T-helper 17 cell (primary cell): ENCODE results near the gene TMEM108. TPM values are rescaled to one million over a fixed set of nuclear protein-coding genes. Genes with fewer than 3 reads are reported as not detected.

Experiments used
- ATAC-seq: fragments of 150-1000 bp; cut with Tn5 transposase; 2 replicates; pipeline ENCODE4 v1.10.0; 2021; ENCODE audit warnings: mild to moderate bottlenecking, moderate library complexity
- DNase-seq, 3 donors: peaks; one replicate each; pipeline versions ENCODE4 v3.0.0 to v3.0.0-alpha.2; 2020 to 2021
- H3K9me3 ChIP-seq: one replicate; pipeline ENCODE4 v1.7.0; 2013; ENCODE audit warnings: low read length, mild to moderate bottlenecking; ENCODE audit not compliant: control insufficient read depth, poor library complexity, severe bottlenecking
- H3K27ac Mint-ChIP-seq: one replicate; pipeline ENCODE4 v1.8.0; 2022; ENCODE audit warnings: mild to moderate bottlenecking, moderate library complexity, mixed read lengths
- H3K27me3 Mint-ChIP-seq: one replicate; pipeline ENCODE4 v1.8.0; 2022; ENCODE audit warnings: mixed read lengths
- H3K36me3 Mint-ChIP-seq: one replicate; pipeline ENCODE4 v1.8.0; 2022; ENCODE audit warnings: low read depth, mixed read lengths
- H3K4me1 Mint-ChIP-seq: one replicate; pipeline ENCODE4 v1.8.0; 2022; ENCODE audit warnings: mild to moderate bottlenecking, mixed read lengths
- H3K4me3 Mint-ChIP-seq: one replicate; pipeline ENCODE4 v1.8.0; 2022; ENCODE audit warnings: mild to moderate bottlenecking, moderate library complexity, mixed read lengths
- total RNA-seq, 4 donors: library from RNA in 2 of 4; stranded (reverse) in 2 of 4; gene quantifications; one replicate each; pipeline ENCODE4 v1.2.3 and lab custom pipeline; 2022 to 2026

Gene TMEM108
- total RNA-seq, 2 donors from 2014 or later = 0.29 TPM; not detected in 1

DNA sequence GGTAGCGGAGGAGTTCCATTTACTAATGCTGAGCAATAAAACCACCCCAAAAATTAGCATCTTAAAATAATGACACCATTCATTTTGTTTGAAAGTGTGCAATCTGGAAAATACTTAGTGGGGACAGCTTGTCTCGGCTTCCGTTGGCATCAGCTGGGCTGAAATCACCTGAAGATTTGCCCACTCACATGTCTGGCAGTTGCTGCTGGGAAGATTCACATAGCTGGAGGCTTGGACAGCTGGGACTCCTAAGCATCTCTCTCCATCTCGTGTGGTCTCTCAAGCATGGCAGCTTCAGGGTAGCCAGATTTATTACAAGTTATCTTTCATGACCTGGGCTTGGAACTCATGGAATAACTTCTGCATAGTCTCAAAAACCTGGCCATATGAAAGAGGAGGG lies 323.2 kb downstream of the TMEM108 start:
- ATAC-seq = no peak

DNA sequence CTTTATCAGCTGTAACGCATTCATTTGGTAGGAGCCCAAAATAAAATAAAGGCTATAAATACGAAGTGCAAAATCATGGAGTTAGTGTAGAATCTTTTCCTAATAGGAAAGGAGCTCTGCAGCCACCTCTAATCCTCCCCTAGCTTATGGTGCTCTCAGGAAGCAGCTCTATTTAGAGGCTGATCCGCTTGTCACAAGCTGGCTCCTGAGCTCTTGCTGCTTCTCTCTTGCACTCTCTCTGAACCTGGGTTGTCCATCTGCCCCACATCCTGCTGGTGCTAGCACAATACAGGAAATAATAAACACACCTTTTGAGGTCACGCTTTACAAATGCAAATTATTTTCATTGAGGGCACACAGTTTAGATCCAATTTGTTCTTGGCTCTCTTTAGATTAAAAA lies 324.3 kb downstream of the TMEM108 start:
- peaks cover 25% of the 10 kb centered on the region for H3K27me3 Mint-ChIP-seq
- H3K9me3 ChIP-seq = no peaks in the 10 kb centered on the region
- peaks cover 3% of the 10 kb centered on the region for H3K4me1 Mint-ChIP-seq
- no peaks in the 10 kb centered on the region for H3K36me3 Mint-ChIP-seq
- no peak overlapping the region for H3K27ac Mint-ChIP-seq
- no peak for DNase-seq
- H3K4me3 Mint-ChIP-seq = no peak overlapping the region
- ATAC-seq = no peak

More for the DNA sequence above, 323.2 kb downstream of the TMEM108 start:
- H3K36me3 Mint-ChIP-seq = no peaks in the 10 kb centered on the region
- peaks cover 3% of the 10 kb centered on the region for H3K4me1 Mint-ChIP-seq
- H3K4me3 Mint-ChIP-seq = no peak overlapping the region
- no peak for DNase-seq
- no peak overlapping the region for H3K27ac Mint-ChIP-seq
- H3K27me3 Mint-ChIP-seq = peaks cover 25% of the 10 kb centered on the region
- no peaks in the 10 kb centered on the region for H3K9me3 ChIP-seq

DNA sequence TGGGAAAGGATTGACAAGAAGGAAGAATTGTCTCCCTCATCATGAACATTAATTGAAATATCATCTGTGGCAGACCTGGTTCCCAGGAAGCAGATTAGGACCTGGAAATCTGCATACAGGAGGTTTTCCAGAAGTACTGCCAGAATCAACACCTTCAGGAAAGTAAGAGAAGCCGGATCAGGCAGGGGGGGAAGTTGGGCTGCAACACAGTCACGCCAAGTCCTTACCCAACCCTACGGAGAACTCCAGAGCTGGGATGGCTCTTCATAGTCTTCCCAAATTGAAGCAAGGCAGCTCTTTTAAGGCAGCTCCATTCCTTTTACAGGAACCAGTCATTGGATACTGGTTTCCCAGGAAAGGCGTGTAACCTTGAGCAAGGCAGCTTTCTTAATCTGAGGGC lies 326.5 kb downstream of the TMEM108 start:
- ATAC-seq = no peak
- H3K9me3 ChIP-seq = no peaks in the 10 kb centered on the region
- Mint-ChIP-seq H3K27me3 (peaks cover 24% of the 10 kb centered on the region), H3K4me3 (no peak overlapping the region), H3K27ac (no peak overlapping the region), H3K4me1 (peaks cover 3% of the 10 kb centered on the region), H3K36me3 (no peaks in the 10 kb centered on the region)
- DNase-seq = no peak

DNA sequence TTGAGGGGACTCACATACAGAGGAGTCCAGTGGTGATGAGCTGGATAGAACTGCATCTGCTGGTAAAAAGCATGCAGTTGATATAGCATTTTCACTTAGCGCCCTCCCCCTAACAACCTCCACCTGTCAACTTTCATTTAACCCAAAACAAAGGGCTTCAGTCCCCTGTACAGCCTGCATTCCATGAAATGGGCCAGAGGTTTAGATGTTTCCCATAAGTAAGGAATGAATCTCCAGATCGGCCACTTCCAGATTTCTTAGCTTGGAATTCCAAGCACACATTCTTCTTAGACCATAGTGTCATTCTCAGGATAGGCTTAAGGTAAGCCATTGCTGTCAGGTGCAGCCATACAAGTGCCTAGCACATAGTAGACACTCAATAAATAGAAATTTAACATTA lies 328.7 kb downstream of the TMEM108 start:
- DNase-seq = no peak
- no peak for ATAC-seq
- no peaks in the 10 kb centered on the region for H3K36me3 Mint-ChIP-seq
- peaks cover 3% of the 10 kb centered on the region for H3K4me1 Mint-ChIP-seq
- H3K4me3 Mint-ChIP-seq = no peak overlapping the region
- no peak overlapping the region for H3K27ac Mint-ChIP-seq
- H3K9me3 ChIP-seq = no peaks in the 10 kb centered on the region
- peaks cover 30% of the 10 kb centered on the region for H3K27me3 Mint-ChIP-seq

- Mint-ChIP-seq H3K36me3 (no peaks in the 10 kb centered on the region), H3K27ac (no peak overlapping the region), H3K27me3 (peaks cover 30% of the 10 kb centered on the region), H3K4me1 (peaks cover 3% of the 10 kb centered on the region), H3K4me3 (no peak overlapping the region)
- no peaks in the 10 kb centered on the region for H3K9me3 ChIP-seq
- ATAC-seq (no peak), DNase-seq (no peak)
Observed at GRCh38 chr3:133367403-133367802, 329.2 kb downstream of the TMEM108 start.

DNA sequence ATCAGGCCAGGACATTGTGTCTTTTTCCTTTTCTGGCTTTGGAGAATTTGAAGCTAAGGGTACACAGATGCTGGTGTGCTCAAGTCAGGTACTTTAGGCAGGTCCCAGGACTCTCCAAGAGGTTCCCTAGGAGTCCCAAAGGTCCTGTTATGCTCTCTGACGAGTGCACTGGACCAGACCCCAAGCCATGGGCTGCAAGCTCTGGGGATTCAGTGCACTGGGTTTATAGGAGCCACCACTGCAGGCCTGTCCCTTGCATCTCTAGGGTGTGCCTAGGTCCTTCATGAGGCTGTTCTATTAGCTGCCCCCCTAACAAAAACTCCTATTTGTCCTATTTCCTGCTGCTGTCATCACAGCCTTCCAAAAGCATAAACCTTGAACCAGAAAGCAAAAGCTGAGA lies 329.8 kb downstream of the TMEM108 start:
- H3K4me3 Mint-ChIP-seq = no peak overlapping the region
- no peaks in the 10 kb centered on the region for H3K9me3 ChIP-seq

GRCh38 chr3:133368371-133369067 lies 330.3 kb downstream of the TMEM108 start:
- ATAC-seq (no peak), DNase-seq (no peak)
- no peaks in the 10 kb centered on the region for H3K9me3 ChIP-seq
- H3K27me3 Mint-ChIP-seq = peaks cover 30% of the 10 kb centered on the region
- H3K36me3 Mint-ChIP-seq = no peaks in the 10 kb centered on the region
- no peaks in the 10 kb centered on the region for H3K4me1 Mint-ChIP-seq
- H3K27ac Mint-ChIP-seq = no peak overlapping the region
- no peak overlapping the region for H3K4me3 Mint-ChIP-seq

More for the DNA sequence above, 329.8 kb downstream of the TMEM108 start:
- Mint-ChIP-seq H3K4me1 (no peaks in the 10 kb centered on the region), H3K27ac (no peak overlapping the region), H3K27me3 (peaks cover 30% of the 10 kb centered on the region), H3K36me3 (no peaks in the 10 kb centered on the region)
- no peak for ATAC-seq
- no peak for DNase-seq

DNA sequence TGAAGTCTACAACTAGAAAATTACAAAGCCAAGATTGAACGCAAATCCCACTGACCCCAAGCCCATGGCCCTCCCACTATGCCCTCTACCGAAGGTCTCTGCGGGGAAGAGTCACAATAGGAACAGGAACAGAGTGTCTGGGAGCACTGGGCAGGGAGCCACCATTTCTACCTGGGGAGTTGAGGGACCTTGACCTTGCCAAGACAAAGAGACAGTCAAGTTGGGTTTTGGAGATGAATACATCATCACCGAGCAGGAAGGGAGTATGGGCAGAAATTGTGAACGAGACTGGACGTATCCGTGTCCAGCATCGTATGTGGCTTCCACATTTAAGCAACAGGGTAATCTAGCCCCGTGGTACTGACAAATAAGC lies 330.9 kb downstream of the TMEM108 start:
- H3K36me3 Mint-ChIP-seq = no peaks in the 10 kb centered on the region
- DNase-seq (no peak), ATAC-seq (no peak)
- H3K9me3 ChIP-seq = no peaks in the 10 kb centered on the region
- H3K27ac Mint-ChIP-seq = no peak overlapping the region
- H3K4me1 Mint-ChIP-seq = no peaks in the 10 kb centered on the region
- peaks cover 30% of the 10 kb centered on the region for H3K27me3 Mint-ChIP-seq
- no peak overlapping the region for H3K4me3 Mint-ChIP-seq

- Mint-ChIP-seq H3K36me3 (no peaks in the 10 kb centered on the region), H3K4me3 (no peak overlapping the region), H3K27me3 (peaks cover 17% of the 10 kb centered on the region), H3K4me1 (no peaks in the 10 kb centered on the region), H3K27ac (no peak overlapping the region)
- ATAC-seq (no peak), DNase-seq (no peak)
- H3K9me3 ChIP-seq = no peaks in the 10 kb centered on the region
Observed at GRCh38 chr3:133371181-133371580, 333.0 kb downstream of the TMEM108 start.

GRCh38 chr3:133371676-133372075 lies 333.5 kb downstream of the TMEM108 start:
- no peak for DNase-seq
- H3K4me3 Mint-ChIP-seq = no peak overlapping the region
- no peaks in the 10 kb centered on the region for H3K36me3 Mint-ChIP-seq
- H3K4me1 Mint-ChIP-seq = no peaks in the 10 kb centered on the region
- no peaks in the 10 kb centered on the region for H3K9me3 ChIP-seq
- no peak for ATAC-seq
- H3K27me3 Mint-ChIP-seq = peaks cover 18% of the 10 kb centered on the region
- no peak overlapping the region for H3K27ac Mint-ChIP-seq

DNA sequence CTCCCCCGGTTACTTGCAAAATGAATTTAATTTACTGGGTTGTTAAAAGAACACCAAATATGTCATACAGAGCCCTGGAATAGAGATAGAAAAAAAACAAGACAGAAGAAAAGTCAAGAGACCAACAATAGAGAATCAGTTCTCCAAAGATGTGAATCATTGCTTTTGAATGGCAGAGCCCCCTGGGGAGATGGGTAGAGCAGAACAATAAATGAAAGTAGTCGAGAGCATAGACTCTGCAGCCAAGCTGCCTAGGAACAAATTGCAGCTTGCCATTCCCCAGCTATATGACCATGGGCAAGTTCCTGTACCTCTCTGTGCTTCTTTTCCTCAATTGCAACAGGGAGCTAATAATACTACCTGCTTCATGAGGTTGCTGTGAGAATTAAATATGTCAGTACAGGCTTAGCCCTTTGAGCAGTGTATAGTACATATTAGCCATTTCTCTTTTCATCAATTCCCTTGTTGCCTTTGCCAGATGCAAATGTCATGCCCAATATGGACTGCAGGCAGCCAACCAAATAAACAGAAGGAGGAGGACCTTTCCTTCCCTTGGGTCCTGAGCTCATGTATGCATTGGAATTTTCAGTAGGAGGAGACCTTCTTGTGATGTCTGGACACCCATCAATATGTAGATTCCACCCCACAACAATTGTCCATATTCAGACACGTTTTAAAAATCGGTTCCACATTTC lies 336.7 kb downstream of the TMEM108 start:
- no peaks in the 10 kb centered on the region for H3K36me3 Mint-ChIP-seq
- ATAC-seq = no peak
- H3K27ac Mint-ChIP-seq = no peak overlapping the region
- no peaks in the 10 kb centered on the region for H3K9me3 ChIP-seq
- H3K4me3 Mint-ChIP-seq = no peak overlapping the region
- peaks cover 2% of the 10 kb centered on the region for H3K4me1 Mint-ChIP-seq
- no peak for DNase-seq
- H3K27me3 Mint-ChIP-seq = peaks cover 12% of the 10 kb centered on the region

DNA sequence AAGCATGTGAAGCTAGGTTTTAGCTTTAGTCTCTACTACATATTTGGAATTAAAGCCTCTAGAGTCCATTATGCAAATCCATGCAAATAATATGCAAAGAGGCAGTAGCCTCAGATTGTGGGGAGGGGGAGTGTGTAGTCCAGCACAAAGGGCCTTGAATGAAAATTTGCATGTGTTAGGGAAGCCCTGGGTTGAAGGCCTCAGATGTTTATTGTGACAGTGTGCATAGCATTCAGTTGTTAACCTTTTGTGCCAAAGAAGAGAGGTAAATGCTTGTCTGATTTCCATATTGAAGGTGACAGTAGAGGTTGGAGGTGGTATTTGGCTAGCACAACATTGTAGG lies 337.2 kb downstream of the TMEM108 start:
- H3K27ac Mint-ChIP-seq = no peak overlapping the region
- H3K4me1 Mint-ChIP-seq = peaks cover 2% of the 10 kb centered on the region
- no peak overlapping the region for H3K4me3 Mint-ChIP-seq
- no peaks in the 10 kb centered on the region for H3K9me3 ChIP-seq
- DNase-seq (no peak), ATAC-seq (no peak)
- peaks cover 8% of the 10 kb centered on the region for H3K27me3 Mint-ChIP-seq
- H3K36me3 Mint-ChIP-seq = no peaks in the 10 kb centered on the region

DNA sequence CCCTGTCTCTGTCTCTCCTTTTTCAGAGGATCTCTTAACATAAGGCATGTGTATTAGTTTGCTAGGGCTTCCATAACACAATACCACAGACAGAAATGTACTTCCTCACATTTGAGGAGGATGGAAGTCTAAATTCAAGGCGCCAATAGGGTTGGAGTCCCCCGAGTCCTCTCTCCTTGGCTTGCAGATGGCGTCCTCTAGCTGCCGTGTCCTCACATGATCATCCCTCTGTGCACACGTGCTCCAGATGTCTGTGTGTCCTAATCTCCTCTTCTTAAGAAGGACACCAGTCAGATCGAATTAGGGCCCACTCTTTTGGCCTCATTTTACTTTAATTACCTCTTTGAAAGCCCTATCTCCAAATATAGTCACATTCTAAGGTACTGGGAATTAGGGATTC lies 338.6 kb downstream of the TMEM108 start:
- Mint-ChIP-seq H3K27ac (no peak overlapping the region), H3K4me1 (peaks cover 2% of the 10 kb centered on the region), H3K4me3 (no peak overlapping the region), H3K36me3 (peaks cover 2% of the 10 kb centered on the region), H3K27me3 (peaks cover 13% of the 10 kb centered on the region)
- H3K9me3 ChIP-seq = no peaks in the 10 kb centered on the region
- no peak for ATAC-seq
- DNase-seq = no peak

- H3K27me3 Mint-ChIP-seq = peaks cover 19% of the 10 kb centered on the region
- peaks cover 2% of the 10 kb centered on the region for H3K36me3 Mint-ChIP-seq
- no peaks in the 10 kb centered on the region for H3K9me3 ChIP-seq
- ATAC-seq (no peak), DNase-seq (no peak)
- H3K4me3 Mint-ChIP-seq = no peak overlapping the region
- H3K4me1 Mint-ChIP-seq = peaks cover 2% of the 10 kb centered on the region
- H3K27ac Mint-ChIP-seq = no peak overlapping the region
Observed at GRCh38 chr3:133377396-133377795, 339.2 kb downstream of the TMEM108 start.
